GM12874 (cell line): ENCODE measurements around the gene SLFN13.

Source experiments
- CTCF ChIP-seq: IDR thresholded peaks from 2 replicates; pipeline ENCODE4 v1.5.1; 2011; ENCODE audit warnings: low read depth, mild to moderate bottlenecking, control low read depth, low read length, moderate library complexity; ENCODE audit not compliant: insufficient read depth

The SLFN13 gene

GRCh38 chr17:35423761-35424160, 24.8 kb downstream of the SLFN13 start:
- TF ChIP-seq CTCF: no peak

GRCh38 chr17:35416659-35417058, 31.9 kb downstream of the SLFN13 start:
- no peak for TF ChIP-seq CTCF

- no peak for TF ChIP-seq CTCF
These were observed 34.3 kb downstream of the SLFN13 start for GRCh38 chr17:35414247-35414646.

- no peak for TF ChIP-seq CTCF
These were observed 41.0 kb downstream of the SLFN13 start for GRCh38 chr17:35407531-35407930.

GRCh38 chr17:35406568-35406967, 42.0 kb downstream of the SLFN13 start:
- no peak for TF ChIP-seq CTCF

GRCh38 chr17:35404360-35404759, 44.2 kb downstream of the SLFN13 start:
- TF ChIP-seq CTCF: no peak

- TF ChIP-seq CTCF: no peak
These were observed 57.9 kb downstream of the SLFN13 start for GRCh38 chr17:35390663-35391062.

- TF ChIP-seq CTCF: no peak
These were observed 58.4 kb downstream of the SLFN13 start for GRCh38 chr17:35390156-35390555.
